Vagina (tissue), 2 donors: Measurements from ENCODE around the gene C9orf153.

Source experiments
- POLR2A ChIP-seq, 2 donors: fragments of 450-650 bp; IDR thresholded peaks; one replicate each; pipeline ENCODE4 v1.6.1; 2017; ENCODE audit warnings: antibody characterized with exemption in 2 of 2, mild to moderate bottlenecking in 2 of 2, moderate library complexity in 2 of 2
- POLR2AphosphoS5 ChIP-seq, 2 donors: sonication (generic); formaldehyde crosslinking; IDR thresholded peaks; one replicate each; pipeline ENCODE4 v1.9.0; 2017; ENCODE audit warnings: antibody characterized with exemption in 2 of 2, mild to moderate bottlenecking in 2 of 2, low read depth in 1 of 2; ENCODE audit not compliant: insufficient read depth in 1 of 2
- TF ChIP-seq, protein P1 (sequence below), 3 experiments: fragments of 450-650 bp in 2 of 3; fragments of 200-600 bp in 1 of 3; sonication (generic) in 1 of 3; IDR thresholded peaks; one replicate each; pipeline ENCODE4 v1.5.1; 2017 to 2019; ENCODE audit warnings: antibody characterized with exemption in 3 of 3, mild to moderate bottlenecking in 2 of 3, moderate library complexity in 2 of 3

GRCh38 chr9:86300701-86301100, 41.2 kb upstream of the C9orf153 start:
- no peak for TF ChIP-seq POLR2AphosphoS5 (IDR thresholded peaks at IDR 0.05; ENCODE audit: insufficient read depth in 1 of 2, low read depth in 1 of 2)
- TF ChIP-seq, protein P1, sequence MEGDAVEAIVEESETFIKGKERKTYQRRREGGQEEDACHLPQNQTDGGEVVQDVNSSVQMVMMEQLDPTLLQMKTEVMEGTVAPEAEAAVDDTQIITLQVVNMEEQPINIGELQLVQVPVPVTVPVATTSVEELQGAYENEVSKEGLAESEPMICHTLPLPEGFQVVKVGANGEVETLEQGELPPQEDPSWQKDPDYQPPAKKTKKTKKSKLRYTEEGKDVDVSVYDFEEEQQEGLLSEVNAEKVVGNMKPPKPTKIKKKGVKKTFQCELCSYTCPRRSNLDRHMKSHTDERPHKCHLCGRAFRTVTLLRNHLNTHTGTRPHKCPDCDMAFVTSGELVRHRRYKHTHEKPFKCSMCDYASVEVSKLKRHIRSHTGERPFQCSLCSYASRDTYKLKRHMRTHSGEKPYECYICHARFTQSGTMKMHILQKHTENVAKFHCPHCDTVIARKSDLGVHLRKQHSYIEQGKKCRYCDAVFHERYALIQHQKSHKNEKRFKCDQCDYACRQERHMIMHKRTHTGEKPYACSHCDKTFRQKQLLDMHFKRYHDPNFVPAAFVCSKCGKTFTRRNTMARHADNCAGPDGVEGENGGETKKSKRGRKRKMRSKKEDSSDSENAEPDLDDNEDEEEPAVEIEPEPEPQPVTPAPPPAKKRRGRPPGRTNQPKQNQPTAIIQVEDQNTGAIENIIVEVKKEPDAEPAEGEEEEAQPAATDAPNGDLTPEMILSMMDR (IDR thresholded peaks at IDR 0.05) = no peak
- TF ChIP-seq POLR2A (IDR thresholded peaks at IDR 0.05) = no peak
